ENCODE results near the gene PRLHR.

DNA sequence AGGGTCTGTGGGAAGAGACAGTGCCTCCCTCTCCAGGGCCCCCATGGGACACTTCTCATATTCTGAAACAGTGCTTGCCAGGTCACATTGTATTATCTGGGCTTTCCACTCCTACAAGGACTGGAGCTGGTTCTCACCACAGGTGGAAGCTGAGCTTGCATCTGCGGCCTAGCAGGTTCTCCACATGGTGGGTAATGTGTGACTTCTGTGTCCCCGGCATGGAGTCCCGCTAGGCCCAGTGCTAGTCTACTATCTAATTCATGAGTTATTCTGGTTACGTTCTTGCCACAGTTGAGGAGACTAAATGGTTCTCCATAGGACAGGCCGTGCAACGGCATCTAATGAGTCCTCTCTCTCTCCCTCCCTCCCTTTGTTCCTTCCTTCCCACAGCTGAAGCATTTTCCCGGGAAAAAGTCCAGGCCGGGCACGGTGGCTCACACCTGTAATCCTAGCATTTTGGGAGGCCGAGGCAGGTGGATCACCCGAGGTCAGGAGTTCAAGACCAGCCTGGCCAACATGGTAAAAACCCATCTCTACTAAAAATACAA lies 27.7 kb downstream of the PRLHR start:
- TF ChIP-seq, protein P1, sequence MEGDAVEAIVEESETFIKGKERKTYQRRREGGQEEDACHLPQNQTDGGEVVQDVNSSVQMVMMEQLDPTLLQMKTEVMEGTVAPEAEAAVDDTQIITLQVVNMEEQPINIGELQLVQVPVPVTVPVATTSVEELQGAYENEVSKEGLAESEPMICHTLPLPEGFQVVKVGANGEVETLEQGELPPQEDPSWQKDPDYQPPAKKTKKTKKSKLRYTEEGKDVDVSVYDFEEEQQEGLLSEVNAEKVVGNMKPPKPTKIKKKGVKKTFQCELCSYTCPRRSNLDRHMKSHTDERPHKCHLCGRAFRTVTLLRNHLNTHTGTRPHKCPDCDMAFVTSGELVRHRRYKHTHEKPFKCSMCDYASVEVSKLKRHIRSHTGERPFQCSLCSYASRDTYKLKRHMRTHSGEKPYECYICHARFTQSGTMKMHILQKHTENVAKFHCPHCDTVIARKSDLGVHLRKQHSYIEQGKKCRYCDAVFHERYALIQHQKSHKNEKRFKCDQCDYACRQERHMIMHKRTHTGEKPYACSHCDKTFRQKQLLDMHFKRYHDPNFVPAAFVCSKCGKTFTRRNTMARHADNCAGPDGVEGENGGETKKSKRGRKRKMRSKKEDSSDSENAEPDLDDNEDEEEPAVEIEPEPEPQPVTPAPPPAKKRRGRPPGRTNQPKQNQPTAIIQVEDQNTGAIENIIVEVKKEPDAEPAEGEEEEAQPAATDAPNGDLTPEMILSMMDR (IDR thresholded peaks at IDR 0.05) = no peak
- no peak for TF ChIP-seq POLR2A (IDR thresholded peaks at IDR 0.05)
- TF ChIP-seq EP300 (IDR thresholded peaks at IDR 0.05) = no peak
- TF ChIP-seq POLR2AphosphoS5 (IDR thresholded peaks at IDR 0.05) = no peak

Measured in upper lobe of left lung (tissue), 4 donors.